Mesenchymal stem cell (in vitro differentiated cells and primary cell): ENCODE data around the gene TMEM207.

Experiments
- DNase-seq: peaks from one replicate; pipeline ENCODE4 v3.0.0-alpha.2; 2013
- H2AFZ ChIP-seq: one replicate; pipeline ENCODE4 v1.6.1; 2013; ENCODE audit warnings: low read depth, mild to moderate bottlenecking, control low read depth, inconsistent platforms, low read length, moderate library complexity
- H2AK5ac ChIP-seq: 2 replicates; pipeline ENCODE4 v1.6.1; 2013; ENCODE audit warnings: low read length, moderate library complexity, mild to moderate bottlenecking, inconsistent platforms; ENCODE audit not compliant: severe bottlenecking
- H2BK120ac ChIP-seq: one replicate; pipeline ENCODE4 v1.6.1; 2013; ENCODE audit warnings: low read depth, mild to moderate bottlenecking, inconsistent platforms, low read length, moderate library complexity
- H2BK12ac ChIP-seq, 2 experiments: one replicate each; pipeline ENCODE4 v1.6.1; 2013; ENCODE audit warnings: inconsistent platforms in 2 of 2, low read length in 2 of 2, mild to moderate bottlenecking in 2 of 2, moderate library complexity in 2 of 2, control low read depth in 1 of 2
- H2BK15ac ChIP-seq: one replicate; pipeline ENCODE4 v1.6.1; 2013; ENCODE audit warnings: mild to moderate bottlenecking, low read depth, inconsistent platforms; ENCODE audit not compliant: poor library complexity, severe bottlenecking
- H2BK5ac ChIP-seq: 2 replicates; pipeline ENCODE4 v1.6.1; 2013; ENCODE audit warnings: low read depth, mild to moderate bottlenecking, low read length, control low read depth, inconsistent platforms; ENCODE audit not compliant: poor library complexity, severe bottlenecking
- H3K14ac ChIP-seq, 2 experiments: one replicate each; pipeline ENCODE4 v1.6.1; 2013; ENCODE audit warnings: inconsistent platforms in 2 of 2, low read length in 2 of 2, control low read depth in 1 of 2, mild to moderate bottlenecking in 1 of 2, moderate library complexity in 1 of 2
- H3K18ac ChIP-seq, 2 experiments: one replicate each; pipeline ENCODE4 v1.6.1; 2013; ENCODE audit warnings: inconsistent platforms in 2 of 2, low read length in 2 of 2, control low read depth in 1 of 2, low read depth in 1 of 2, mild to moderate bottlenecking in 1 of 2
- H3K23ac ChIP-seq, 2 experiments: one replicate each; pipeline ENCODE4 v1.6.1; 2013; ENCODE audit warnings: inconsistent platforms in 2 of 2, low read length in 2 of 2, mild to moderate bottlenecking in 2 of 2, moderate library complexity in 2 of 2, control low read depth in 1 of 2
- H3K27ac ChIP-seq: 2 replicates; pipeline ENCODE4 v1.5.1; 2013; ENCODE audit warnings: mild to moderate bottlenecking, moderate library complexity, low read length, control low read depth, inconsistent platforms; ENCODE audit not compliant: poor library complexity, severe bottlenecking
- H3K27me3 ChIP-seq, 2 experiments: 2 replicates each; pipeline versions ENCODE4 v1.6.1 to v1.7.0; 2013; ENCODE audit warnings: low read length in 2 of 2, mild to moderate bottlenecking in 2 of 2, moderate library complexity in 2 of 2, control low read depth in 1 of 2, inconsistent platforms in 1 of 2; ENCODE audit not compliant: control insufficient read depth in 1 of 2, insufficient read depth in 1 of 2
- H3K36me3 ChIP-seq, 2 experiments: 2 replicates each; pipeline versions ENCODE4 v1.6.1 to v1.7.0; 2013; ENCODE audit warnings: low read length in 2 of 2, control low read depth in 1 of 2, inconsistent platforms in 1 of 2, low read depth in 1 of 2, mild to moderate bottlenecking in 1 of 2; ENCODE audit not compliant: insufficient read depth in 2 of 2, control insufficient read depth in 1 of 2
- H3K4ac ChIP-seq, 2 experiments: one replicate each; pipeline ENCODE4 v1.6.1; 2013; ENCODE audit warnings: inconsistent platforms in 2 of 2, low read length in 2 of 2, mild to moderate bottlenecking in 2 of 2, moderate library complexity in 2 of 2, control low read depth in 1 of 2, low read depth in 1 of 2
- H3K4me1 ChIP-seq: 2 replicates; pipeline ENCODE4 v1.6.1; 2013; ENCODE audit warnings: low read depth, low read length, control low read depth; ENCODE audit not compliant: control insufficient read depth, insufficient read depth
- H3K4me2 ChIP-seq: 2 replicates; pipeline ENCODE4 v1.6.1; 2013; ENCODE audit warnings: low read length, mild to moderate bottlenecking, inconsistent platforms; ENCODE audit not compliant: poor library complexity, severe bottlenecking
- H3K4me3 ChIP-seq, 2 experiments: 2 replicates each; pipeline versions ENCODE4 v1.5.1 to v1.7.0; 2013; ENCODE audit warnings: low read length in 2 of 2, mild to moderate bottlenecking in 2 of 2, control low read depth in 1 of 2, low read depth in 1 of 2; ENCODE audit not compliant: insufficient read depth in 1 of 2
- H3K79me1 ChIP-seq: replicated peaks from 2 replicates; pipeline ENCODE4 v1.6.1; 2013; ENCODE audit warnings: mild to moderate bottlenecking, control low read depth, low read length, inconsistent platforms; ENCODE audit not compliant: poor library complexity, severe bottlenecking
- H3K9ac ChIP-seq: 2 replicates; pipeline ENCODE4 v1.7.0; 2013; ENCODE audit warnings: mild to moderate bottlenecking, low read length, moderate library complexity
- H3K9me3 ChIP-seq: 2 replicates; pipeline ENCODE4 v1.7.0; 2013; ENCODE audit warnings: mild to moderate bottlenecking, low read length; ENCODE audit not compliant: control insufficient read depth
- H4K8ac ChIP-seq: one replicate; pipeline ENCODE4 v1.6.1; 2013; ENCODE audit warnings: inconsistent platforms, mild to moderate bottlenecking, low read length, moderate library complexity
- H4K91ac ChIP-seq: one replicate; pipeline ENCODE4 v1.6.1; 2013; ENCODE audit warnings: mild to moderate bottlenecking, low read length, inconsistent platforms

TMEM207 gene

GRCh38 chr3:190380184-190380583 is 69.5 kb downstream of the TMEM207 start:
- no peaks in the 10 kb centered on the region for H3K9me3 ChIP-seq
- H3K79me1 ChIP-seq: peaks cover 4% of the 10 kb centered on the region
- no peak overlapping the region for H2AK5ac ChIP-seq
- H3K4me3 ChIP-seq: no peak overlapping the region
- H3K18ac ChIP-seq: no peak overlapping the region
- H3K4me1 ChIP-seq: no peaks in the 10 kb centered on the region
- no peak overlapping the region for H4K8ac ChIP-seq
- no peak overlapping the region for H3K23ac ChIP-seq
- no peak overlapping the region for H2BK5ac ChIP-seq
- no peaks in the 10 kb centered on the region for H3K36me3 ChIP-seq
- H2BK120ac ChIP-seq: no peak overlapping the region
- no peak overlapping the region for H3K27ac ChIP-seq
- no peak overlapping the region for H3K14ac ChIP-seq
- no peak overlapping the region for H4K91ac ChIP-seq
- H3K4ac ChIP-seq: no peak overlapping the region
- no peaks in the 10 kb centered on the region for H3K27me3 ChIP-seq
- no peak for DNase-seq
- H2BK12ac ChIP-seq: no peak overlapping the region
- H2AFZ ChIP-seq: no peak overlapping the region
- no peak overlapping the region for H3K4me2 ChIP-seq
- H2BK15ac ChIP-seq: no peak overlapping the region
- no peak overlapping the region for H3K9ac ChIP-seq
